Stimulated activated CD8-positive, alpha-beta memory T cell treated with anti-CD3 and anti-CD28 coated beads, Interleukin-7, amount 100 ng/mL, for 48 hours (primary cell): ENCODE data around the gene AP2A2.
"Not testable (repeated sequence)": the region's sequence is repeated elsewhere in the genome, so short reads cannot be mapped to it uniquely, and the experiment has no call there.

Experiments
- DNase-seq, 2 donors: peaks; one replicate each; pipeline ENCODE4 v3.0.0-alpha.2; 2020; ENCODE audit warnings: low read depth in 1 of 2; ENCODE audit errors: extremely low read depth in 1 of 2

AP2A2 gene

DNA sequence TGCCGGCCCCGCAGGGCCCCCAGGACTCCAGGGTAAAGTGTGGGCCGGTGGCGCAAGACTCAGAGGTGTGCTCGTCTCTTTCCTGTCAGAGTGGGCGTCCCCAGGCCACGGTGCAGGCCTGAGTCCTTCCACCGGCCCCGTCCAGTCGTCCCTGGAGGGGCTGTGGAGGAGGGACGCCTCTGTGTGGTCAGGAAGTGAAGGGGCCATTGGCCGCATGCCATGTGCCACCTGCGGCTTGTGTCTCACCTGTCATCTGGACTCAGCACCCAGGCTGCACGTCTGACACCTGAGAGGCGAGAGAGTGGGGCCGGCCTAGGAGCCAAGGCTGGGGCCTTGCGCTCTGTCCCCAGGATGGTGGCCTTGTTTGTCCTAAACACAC is 85.6 kb downstream of the AP2A2 start:
- no peak for DNase-seq

DNA sequence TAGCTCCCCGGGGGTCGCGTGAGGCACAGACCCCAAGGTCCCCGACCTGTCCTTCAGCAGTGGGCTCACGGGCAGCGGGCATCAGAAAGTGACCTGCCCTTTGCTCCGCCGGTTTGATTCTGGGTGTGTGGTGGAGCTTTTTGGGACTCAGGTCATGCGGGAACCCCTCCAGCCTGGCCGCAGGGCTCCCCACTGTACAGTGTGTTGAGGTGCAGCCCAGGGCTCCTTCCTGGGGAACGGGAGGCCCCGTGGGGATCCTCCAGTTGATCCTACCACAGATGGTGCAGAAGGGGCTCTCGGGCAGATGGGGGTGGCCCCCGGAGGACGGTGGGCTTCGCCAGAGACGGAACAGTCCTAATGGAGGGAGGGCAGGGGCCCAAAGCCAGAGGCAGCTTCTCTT is 86.6 kb downstream of the AP2A2 start:
- no peak for DNase-seq

DNA sequence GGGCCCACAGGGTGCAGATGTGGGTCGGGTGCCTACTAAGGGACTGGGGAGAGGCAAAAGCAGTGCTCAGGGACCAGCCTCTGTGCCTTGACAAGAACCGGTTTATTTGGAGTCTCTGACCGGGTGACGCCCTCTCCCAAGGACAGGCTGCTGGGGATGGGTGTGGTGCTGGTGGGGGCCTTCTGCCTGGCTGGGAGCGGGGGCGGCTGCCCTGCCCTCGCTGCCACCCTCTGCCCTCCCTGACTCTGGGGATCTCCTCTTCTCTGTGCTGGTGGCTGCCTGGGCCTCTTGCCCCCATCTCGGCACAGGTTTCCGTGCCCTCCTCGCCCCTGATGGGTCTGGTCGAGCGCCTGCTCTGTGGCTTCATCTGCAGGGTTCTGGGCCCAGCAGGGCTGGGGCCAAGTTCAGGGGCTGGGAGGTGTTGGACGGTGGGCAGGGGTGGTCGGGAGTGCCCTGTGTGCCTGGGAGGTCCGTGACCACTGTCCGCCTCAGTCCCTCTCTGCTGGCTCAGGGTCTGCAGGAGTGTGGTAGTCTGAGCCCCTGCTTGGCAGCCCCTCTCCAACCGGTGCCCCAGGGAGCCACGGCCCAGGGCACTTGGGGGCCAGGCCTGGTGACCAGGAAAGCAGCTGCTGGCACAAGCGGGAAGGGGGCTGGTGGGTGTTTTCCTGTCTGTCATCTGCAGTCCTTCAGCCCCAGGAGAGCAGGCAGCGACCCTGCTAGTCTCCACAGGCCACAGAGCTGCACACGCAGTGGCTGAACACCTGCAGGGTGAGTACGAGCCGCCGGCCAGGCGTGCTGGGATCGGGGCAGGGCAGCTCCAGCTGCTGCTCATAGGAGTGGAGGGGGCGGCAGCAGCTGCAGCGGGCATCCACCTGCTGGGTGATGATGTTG is 87.3 kb downstream of the AP2A2 start:
- DNase-seq = no peak

DNA sequence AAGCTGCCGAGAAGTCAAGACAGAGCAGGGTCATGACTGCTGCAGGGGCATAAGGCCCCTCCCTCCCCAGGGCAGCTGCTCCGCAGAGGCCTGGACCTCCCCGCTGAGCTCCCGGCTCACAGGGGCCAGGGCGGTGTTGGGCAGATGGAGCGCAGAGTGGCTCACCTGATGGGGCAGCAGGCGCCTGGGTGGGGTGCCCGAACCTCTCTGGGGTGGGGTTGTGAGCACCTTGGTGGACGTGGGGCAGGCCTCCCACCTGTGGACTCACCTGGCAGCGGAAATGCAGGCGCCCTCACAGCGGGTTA is 87.9 kb downstream of the AP2A2 start:
- no peak for DNase-seq

DNA sequence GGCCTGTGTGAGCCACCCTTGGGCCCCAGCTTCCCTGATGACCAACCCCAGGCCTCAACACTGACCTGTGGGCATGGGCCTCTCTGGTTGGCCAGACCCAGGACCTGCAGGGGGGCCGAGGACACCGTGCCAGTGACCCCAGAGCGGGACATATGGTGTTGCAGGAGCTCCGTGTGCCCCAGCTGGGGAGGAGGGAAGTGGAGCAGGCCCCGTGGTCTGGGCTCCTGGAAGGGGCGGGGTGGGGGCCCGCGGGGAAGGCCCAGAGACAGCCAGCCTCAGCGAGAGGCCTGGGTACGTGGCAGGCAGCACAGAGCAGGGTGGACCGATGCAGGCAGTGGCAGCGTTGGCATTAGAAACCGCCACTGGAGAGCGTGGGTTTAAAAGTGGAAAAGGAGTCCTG is 88.6 kb downstream of the AP2A2 start:
- no peak for DNase-seq

DNA sequence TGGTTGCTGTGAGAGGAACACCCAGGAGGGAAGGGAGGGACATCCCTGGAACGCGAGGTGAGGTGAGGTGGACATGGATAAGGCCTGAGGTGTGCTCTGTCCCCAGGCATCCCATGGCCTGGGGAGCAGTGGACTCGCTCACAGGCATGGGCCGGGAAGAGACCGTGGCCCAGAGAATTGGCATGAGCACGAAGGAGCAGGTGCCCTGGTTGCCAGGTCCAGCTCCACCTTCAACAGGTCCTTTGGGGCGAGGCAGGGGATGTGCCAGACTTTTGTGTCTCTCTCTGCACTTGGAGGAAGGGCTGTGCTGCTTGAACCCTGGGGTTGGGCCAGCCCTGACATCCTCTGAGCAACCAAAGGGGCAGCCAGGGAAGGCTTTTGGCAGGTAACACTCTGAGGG is 89.4 kb downstream of the AP2A2 start:
- no peak for DNase-seq

DNA sequence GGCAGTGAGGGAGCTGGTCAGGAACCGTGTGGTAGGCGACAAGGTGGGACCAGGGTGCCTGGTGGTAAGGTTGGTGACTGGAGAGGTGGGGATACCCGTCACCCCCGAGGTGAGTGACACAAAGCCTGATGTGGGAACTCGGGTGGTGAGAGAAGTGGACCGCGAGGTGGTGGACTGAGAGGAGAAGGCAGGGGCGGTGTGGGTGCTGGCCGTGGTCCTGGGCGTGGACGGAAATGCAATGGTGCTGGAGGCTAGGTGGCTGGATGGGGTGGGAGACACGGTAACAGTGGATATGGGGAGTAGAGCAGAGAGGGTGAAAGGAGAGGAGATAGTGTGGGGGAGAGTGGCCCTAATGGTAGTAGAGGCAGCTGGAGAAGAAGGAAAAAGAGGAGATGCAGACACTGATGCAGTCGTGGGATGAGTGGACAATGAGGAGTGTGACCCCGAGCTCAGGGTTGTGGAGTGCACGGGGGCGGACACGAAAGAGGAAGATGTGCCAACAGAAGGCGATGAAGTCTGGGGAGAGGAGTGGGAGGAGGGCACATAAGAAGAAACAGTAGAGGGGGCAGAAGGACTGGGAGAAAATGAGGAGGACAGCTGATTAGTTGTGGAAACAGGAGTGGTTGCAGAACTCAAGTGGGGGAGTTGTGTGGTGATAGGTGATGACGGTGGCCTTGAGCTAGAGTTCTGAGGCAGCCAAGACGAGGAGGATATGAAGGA is 90.3 kb downstream of the AP2A2 start:
- DNase-seq = no peak

DNA sequence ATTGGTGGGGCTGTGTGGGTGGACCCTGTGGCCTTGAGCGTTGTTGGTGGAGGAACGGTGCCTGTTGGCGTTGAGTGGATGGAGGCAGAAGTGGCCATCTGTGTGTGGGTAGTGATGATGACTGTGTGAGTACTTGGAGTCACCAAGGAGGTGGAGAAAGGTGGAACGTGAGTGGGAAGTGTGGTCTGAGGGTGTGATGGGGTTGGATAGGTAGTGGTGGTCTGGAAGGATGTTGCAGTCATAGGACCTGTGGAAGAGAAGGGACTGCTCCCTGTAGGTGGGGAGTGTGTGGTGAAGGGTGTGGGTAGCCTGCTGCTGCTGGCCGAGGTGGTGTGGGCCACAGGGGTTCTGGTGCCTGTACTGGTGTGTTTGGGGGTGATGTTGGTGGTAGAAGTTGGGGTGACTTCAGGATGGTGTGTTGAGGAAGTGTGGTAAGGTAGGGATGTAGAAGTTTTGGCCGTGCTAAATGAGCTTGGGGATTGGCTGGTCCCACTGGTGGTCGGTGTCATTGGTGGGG is 91.0 kb downstream of the AP2A2 start:
- DNase-seq = not testable (repeated sequence)

DNA sequence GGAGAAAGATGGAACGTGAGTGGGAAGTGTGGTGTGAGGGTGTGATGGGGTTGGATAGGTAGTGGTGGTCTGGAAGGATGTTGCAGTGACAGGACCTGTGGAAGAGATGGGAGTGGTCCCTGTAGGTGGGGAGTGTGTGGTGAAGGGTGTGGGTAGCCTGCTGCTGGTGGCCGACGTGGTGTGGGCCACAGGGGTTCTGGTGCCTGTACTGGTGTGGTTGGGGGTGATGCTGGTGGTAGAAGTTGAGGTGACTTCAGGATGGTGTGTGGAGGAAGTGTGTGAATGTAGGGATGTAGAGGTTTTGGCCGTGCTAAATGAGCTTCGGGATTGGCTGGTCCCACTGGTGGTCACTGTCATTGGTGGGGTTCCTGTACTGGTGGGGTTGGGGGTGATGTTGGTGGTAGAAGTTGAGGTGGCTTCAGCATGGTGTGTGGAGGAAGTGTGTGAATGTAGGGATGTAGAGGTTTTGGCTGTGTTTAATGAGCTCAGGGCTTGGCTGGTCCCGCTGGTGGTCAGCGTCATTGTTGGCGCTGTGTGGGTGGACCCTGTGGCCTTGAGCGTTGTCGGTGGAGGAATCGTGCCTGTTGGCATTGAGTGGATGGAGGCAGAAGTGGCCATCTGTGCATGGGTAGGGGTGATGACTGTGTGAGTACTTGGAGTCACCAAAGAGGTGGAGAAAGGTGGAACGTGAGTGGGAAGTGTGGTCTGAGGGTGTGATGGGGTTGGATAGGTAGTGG is 91.8 kb downstream of the AP2A2 start:
- no peak for DNase-seq

DNA sequence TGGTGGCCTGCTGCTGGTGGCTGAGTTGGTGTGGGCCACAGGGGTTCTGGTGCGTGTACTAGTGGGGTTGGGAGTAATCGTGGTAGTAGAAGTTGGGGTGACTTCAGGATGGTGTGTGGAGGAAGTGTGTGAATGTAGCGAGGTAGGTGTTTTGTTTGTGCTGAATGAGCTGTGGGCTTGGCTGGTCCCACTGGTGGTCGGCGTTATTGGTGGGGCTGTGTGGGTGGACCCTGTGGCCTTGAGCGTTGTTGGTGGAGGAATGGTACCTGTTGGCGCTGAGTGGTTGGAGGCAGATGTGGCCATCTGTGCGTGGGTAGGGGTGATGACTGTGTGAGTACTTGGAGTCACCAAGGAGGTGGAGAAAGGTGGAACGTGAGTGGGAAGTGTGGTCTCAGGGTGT is 92.4 kb downstream of the AP2A2 start:
- no peak for DNase-seq

DNA sequence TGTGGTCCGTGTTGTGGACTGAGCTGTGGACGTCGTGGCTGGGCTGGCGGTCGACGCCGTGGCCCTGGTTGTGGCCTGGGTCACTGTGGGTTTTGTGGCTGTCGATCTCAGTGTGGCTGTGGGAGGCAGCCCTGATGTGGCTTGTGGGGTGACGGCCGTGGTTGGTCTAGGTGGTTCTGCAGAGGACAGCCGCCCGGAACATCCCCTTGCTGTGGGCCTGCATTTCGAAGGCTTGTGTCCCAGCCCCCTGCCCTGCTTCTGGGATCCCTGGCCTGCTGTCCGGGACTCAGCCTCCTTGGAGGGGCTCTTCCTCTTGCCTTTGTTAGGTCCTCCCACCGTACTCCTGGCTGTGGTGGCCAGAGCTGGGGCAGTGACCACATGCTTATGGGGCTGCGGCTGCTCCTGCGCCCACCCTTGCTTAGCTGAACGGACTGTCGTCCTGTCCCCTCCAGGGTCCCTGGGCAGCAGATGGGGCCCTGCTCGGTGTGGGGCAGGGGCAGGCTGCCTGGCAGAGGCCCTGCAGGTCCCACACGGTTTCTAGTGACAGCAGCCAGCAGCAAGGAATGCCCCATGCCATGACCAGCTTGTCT is 93.7 kb downstream of the AP2A2 start:
- no peak for DNase-seq

DNA sequence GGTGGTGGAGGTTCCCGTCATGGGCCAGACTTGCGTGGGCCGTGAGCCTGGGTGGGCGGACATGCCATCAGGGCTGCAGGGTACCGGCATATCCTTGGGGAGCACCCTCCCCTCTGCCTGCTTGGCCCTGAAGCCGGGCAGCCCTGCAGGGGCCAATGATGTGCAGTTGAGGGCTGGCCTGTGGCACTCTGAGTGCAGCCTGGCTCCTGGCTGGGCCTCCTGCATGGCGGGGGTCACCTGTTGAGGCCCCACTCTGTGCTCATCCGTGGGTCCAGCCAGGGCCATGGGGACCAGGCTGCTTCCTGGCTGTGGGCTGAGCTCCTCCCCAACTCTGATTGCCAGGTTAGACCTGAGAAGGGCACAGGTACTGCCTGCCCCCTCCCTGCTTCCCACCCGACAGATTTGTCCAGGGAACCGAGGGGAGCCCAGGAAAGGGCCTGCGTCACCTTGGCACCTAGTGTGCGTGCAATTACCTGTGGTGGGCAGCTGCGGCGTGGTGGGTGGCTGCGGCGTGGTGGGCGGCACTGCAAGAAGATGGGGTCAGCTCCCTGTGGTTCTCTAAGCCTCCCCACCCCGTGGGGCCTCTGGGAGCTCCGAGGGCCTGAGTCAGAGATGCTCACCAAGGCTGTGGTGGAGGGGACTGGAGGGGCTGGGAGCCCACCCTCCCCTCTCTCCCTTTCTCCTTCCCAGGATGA is 94.7 kb downstream of the AP2A2 start:
- no peak for DNase-seq

DNA sequence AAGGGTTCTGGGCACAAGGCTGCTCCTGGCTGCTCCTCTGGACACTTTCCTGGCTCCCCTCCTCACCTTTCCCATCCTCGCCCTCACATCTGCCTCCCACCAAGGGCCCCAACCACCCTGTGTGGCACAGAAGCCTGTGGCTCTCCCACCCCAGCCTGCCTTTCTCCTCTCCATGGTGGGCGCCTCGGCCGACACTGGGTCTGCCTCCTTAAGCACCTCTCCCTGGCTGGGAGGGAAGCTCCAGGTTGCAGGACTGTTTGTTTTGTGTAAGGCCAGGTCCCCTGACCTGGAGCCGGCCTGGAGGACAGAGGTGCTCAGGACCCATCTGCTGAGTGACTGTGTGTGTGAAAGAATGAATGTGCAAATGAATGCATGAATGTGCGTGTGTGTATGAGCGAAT is 96.7 kb downstream of the AP2A2 start:
- no peak for DNase-seq

DNA sequence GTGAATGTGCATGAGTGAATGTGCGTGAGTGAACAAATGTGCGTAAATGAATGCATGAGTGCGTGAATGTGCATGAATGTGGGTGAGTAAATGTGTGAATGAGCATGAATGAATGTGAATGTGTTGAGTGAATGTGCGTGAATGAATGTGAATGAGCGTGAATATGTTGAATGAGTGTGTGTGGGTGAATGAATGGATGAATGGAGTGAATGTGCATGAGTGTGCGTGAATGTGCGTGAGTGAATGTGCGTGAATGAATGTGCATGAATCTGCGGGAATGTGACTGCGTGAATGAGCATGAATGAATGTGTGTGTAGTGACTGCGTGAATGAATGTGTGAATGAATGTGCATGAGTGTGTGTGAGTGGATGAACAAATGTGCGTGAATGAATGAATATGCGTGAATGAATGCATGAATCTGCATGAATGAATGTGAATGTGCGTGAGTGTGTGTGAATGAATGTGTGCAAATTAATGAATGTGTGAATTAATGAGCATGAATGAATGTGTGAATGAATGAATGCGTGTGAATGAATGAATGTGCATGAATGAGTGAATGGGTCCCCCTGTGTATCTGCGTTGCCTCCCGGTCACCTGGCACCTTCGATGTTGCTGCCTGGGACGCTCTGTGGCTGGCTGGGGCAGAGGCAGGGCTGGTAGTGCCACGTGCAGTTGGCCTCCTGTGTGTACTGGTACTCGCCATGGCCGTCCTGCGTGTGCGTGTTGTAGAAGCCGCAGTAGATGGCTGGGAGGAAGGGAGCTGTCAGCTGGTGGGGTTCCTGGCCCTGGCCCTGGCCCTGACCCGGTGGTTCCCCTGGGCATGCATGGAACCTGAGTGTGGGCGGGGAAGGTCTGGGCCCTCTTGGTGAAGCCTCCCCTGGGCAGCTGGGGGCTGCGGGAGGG is 97.5 kb downstream of the AP2A2 start:
- DNase-seq = no peak

DNA sequence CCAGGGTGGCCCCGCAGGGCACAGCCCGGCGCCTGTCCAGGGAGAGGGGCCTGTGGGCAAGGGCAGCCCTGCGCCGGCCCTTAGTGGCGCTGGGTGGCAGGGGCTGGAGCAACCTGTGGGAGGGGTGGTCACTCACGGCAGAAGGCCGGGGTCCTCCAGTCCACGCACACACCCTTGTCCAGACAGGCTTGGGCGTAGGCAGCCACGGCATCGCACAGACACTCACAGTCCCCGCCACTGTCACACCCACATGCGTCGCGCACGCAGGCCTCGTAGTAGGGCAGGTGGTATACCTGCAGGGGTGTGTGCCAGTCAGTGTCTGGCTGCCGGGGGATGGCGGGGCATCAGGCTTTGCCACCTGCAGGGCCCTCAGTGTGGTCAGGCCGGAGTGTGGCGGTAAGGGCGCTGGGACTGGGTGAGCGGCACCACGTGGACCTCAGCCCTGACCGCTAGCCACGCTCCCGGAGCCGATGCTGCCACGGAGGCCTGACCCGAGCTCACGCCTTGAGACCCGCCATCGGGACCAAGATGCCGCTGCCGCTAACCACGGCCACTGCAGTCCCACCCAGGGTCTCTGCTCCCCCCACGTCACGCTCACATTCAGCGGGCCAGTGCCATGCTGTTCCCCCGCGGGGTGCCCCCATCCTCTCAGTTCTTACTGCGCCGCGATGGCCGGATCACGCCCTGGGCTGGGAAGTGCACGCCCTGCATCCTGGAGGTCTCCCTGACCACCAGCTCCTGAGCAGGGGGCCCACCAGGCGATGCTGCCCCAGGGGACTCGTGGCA is 98.3 kb downstream of the AP2A2 start:
- no peak for DNase-seq

DNA sequence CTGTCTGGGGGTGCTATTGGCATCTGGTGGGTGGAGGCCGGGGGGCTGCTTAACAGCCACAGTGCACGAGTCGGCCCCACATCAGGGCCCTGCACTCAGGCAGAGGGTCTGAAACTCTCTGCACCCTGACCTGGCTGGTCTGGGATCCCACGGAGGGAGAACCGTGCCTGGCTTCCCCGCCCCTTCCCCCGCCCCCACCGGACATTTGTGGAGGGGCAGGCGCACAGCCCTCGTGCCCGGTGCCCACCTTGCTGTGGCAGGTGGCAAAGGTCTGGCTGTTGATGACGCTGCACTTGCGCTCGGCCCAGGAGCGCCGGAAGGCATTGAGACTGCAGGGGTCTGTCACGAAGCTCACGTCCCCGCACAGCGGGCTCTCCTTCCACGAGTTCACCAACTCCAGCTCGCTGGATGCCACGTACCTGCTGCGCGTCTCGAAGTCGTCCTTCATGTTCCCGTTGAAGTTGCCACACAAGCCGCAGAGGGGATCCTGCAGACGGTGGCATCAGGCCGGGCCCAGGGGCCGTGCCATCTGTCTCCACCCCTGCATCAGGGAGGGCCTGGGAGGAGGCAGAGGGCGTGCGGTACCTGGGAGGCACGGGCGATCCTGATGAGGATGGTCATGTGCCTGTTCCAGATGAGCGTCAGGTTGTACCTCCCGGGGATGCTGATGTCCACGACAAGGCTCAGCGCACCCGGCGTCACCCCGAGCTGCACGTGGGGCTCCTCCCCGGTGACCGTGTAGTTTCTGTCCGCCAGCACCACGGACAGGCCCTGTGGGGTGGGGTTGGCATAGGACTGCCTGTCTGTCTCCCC is 99.1 kb downstream of the AP2A2 start:
- DNase-seq = no peak

DNA sequence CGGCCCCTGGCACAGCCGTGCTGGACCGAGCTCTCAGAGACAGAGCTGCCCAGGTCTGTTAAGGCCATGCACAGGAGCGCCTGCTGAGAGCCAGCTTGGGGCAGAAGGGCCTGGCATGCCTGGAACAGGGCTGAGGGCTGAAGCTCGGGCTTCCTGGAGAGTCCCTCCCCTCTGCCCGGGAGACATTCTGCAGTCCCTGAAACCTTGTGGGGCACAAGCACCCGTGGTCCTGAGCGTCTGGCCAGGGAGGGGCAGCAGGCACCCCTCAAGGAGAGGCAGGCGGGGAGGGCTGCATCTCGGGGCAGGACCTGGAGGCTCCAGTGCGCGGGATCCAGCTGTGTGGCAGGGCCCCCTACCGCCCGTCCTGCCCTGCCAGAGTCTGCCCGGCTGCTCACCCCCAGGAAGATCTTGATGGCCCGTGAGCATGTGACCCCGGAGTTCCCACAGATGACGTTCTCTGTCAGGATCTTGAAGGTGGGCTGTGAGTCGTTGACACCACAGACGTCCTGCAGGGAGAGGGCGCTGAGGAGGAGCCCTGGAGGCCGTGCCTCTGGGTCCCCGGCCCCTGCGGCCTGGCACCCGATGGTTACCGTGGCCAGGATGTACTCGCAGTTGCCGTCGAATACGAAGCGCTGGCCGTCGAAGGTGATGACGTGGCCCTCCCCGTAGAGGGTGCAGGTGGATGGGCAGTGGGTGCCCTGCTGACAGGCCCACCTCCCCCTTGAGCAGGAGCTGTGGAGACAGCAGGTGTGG is 99.9 kb downstream of the AP2A2 start:
- DNase-seq = no peak

DNA sequence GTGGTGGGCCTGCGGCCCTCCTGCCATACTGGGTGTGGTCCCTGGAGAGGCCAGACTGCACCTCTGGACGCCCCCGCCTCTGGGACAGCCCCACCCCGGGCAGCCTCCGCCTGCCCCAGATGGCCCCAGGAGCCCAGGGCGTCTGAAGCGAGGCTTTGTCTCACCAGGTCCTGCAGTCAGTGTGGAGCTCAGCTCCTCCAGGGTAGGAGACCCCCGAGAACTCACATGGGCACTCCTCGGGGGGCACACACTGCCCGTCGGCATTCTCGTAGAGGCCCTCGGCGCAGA is 100.4 kb downstream of the AP2A2 start:
- DNase-seq = no peak
